ENCODE measurements around the gene NLRP8.
"Not testable (repeated sequence)": the region's sequence is repeated elsewhere in the genome, so short reads cannot be mapped to it uniquely, and the experiment has no call there.

Gene NLRP8

GRCh38 chr19:55973982-55974381 lies 26.4 kb downstream of the NLRP8 start:
- WGBS = 49% methylated on average over 3 of the region's 3 CpGs
- H3K4me1 ChIP-seq (ENCODE audit: insufficient read depth, low read length) = no peaks in the 10 kb centered on the region
- H3K9ac ChIP-seq (ENCODE audit: low read depth, low read length) = no peak overlapping the region
- H3K9me3 ChIP-seq (ENCODE audit: insufficient read depth, low read depth, low read length) = peaks cover 85% of the 10 kb centered on the region
- H3K27ac ChIP-seq (ENCODE audit: low read depth, low read length) = no peak overlapping the region
- no peaks in the 10 kb centered on the region for H3K27me3 ChIP-seq (ENCODE audit: insufficient read depth, low read length)
- H3K36me3 ChIP-seq (ENCODE audit: insufficient read depth, low read length) = no peaks in the 10 kb centered on the region
- no peak overlapping the region for H3K4me3 ChIP-seq (ENCODE audit: low read length)

GRCh38 chr19:55980415-55980814 lies 32.8 kb downstream of the NLRP8 start:
- Histone ChIP-seq H3K4me1 (ENCODE audit: insufficient read depth, low read length) (no peaks in the 10 kb centered on the region), H3K27ac (ENCODE audit: low read depth, low read length) (no peak overlapping the region), H3K9me3 (ENCODE audit: insufficient read depth, low read depth, low read length) (peaks cover 83% of the 10 kb centered on the region), H3K9ac (ENCODE audit: low read depth, low read length) (no peak overlapping the region), H3K4me3 (ENCODE audit: low read length) (no peak overlapping the region), H3K27me3 (ENCODE audit: insufficient read depth, low read length) (no peaks in the 10 kb centered on the region), H3K36me3 (ENCODE audit: insufficient read depth, low read length) (no peaks in the 10 kb centered on the region)
- 72% methylated on average over 9 of the region's 9 CpGs for WGBS

GRCh38 chr19:55985254-55985653 lies 37.6 kb downstream of the NLRP8 start:
- Histone ChIP-seq H3K27ac (ENCODE audit: low read depth, low read length) (no peak overlapping the region), H3K9ac (ENCODE audit: low read depth, low read length) (no peak overlapping the region), H3K9me3 (ENCODE audit: insufficient read depth, low read depth, low read length) (peaks cover 82% of the 10 kb centered on the region), H3K27me3 (ENCODE audit: insufficient read depth, low read length) (no peaks in the 10 kb centered on the region), H3K4me1 (ENCODE audit: insufficient read depth, low read length) (no peaks in the 10 kb centered on the region), H3K36me3 (ENCODE audit: insufficient read depth, low read length) (no peaks in the 10 kb centered on the region), H3K4me3 (ENCODE audit: low read length) (no peak overlapping the region)
- WGBS = 58% methylated on average over 1 of the region's 1 CpG

- 78% methylated on average over 10 of the region's 10 CpGs for WGBS
- no peak within 1 kb of the TSS for H3K27ac ChIP-seq (ENCODE audit: low read depth, low read length)
These were observed 38.9 kb downstream of the NLRP8 start, which contains the start of gene NLRP5 for GRCh38 chr19:55986487-55986886. Gene NLRP5 (plus strand): TSS chr19:55986775.

GRCh38 chr19:55990831-55991230 lies 43.2 kb downstream of the NLRP8 start:
- H3K4me1 ChIP-seq (ENCODE audit: insufficient read depth, low read length) = no peaks in the 10 kb centered on the region
- no peaks in the 10 kb centered on the region for H3K27me3 ChIP-seq (ENCODE audit: insufficient read depth, low read length)
- H3K9ac ChIP-seq (ENCODE audit: low read depth, low read length) = no peak overlapping the region
- H3K36me3 ChIP-seq (ENCODE audit: insufficient read depth, low read length) = no peaks in the 10 kb centered on the region
- WGBS = 69% methylated on average over 4 of the region's 5 CpGs
- H3K4me3 ChIP-seq (ENCODE audit: low read length) = no peak overlapping the region
- no peak overlapping the region for H3K27ac ChIP-seq (ENCODE audit: low read depth, low read length)
- H3K9me3 ChIP-seq (ENCODE audit: insufficient read depth, low read depth, low read length) = peaks cover 73% of the 10 kb centered on the region

More at GRCh38 chr19:55986487-55986886, 38.9 kb downstream of the NLRP8 start, which contains the start of gene NLRP5:
- no peaks in the 10 kb centered on the region for H3K36me3 ChIP-seq (ENCODE audit: insufficient read depth, low read length)
- no peaks in the 10 kb centered on the region for H3K4me1 ChIP-seq (ENCODE audit: insufficient read depth, low read length)
- H3K9me3 ChIP-seq (ENCODE audit: insufficient read depth, low read depth, low read length) = peaks cover 78% of the 10 kb centered on the region
- no peak within 1 kb of the TSS; the same call in 1 of the 2 replicates for H3K4me3 ChIP-seq (ENCODE audit: low read length)
- H3K27me3 ChIP-seq (ENCODE audit: insufficient read depth, low read length) = no peaks in the 10 kb centered on the region
- no peak within 1 kb of the TSS for H3K9ac ChIP-seq (ENCODE audit: low read depth, low read length)

GRCh38 chr19:55993492-55993891 lies 45.9 kb downstream of the NLRP8 start:
- no peaks in the 10 kb centered on the region for H3K36me3 ChIP-seq (ENCODE audit: insufficient read depth, low read length)
- WGBS = 5% methylated on average over 1 of the region's 1 CpG
- H3K27me3 ChIP-seq (ENCODE audit: insufficient read depth, low read length) = no peaks in the 10 kb centered on the region
- H3K4me3 ChIP-seq (ENCODE audit: low read length) = no peak overlapping the region
- no peak overlapping the region for H3K9ac ChIP-seq (ENCODE audit: low read depth, low read length)
- H3K9me3 ChIP-seq (ENCODE audit: insufficient read depth, low read depth, low read length) = peaks cover 69% of the 10 kb centered on the region
- no peak overlapping the region for H3K27ac ChIP-seq (ENCODE audit: low read depth, low read length)
- no peaks in the 10 kb centered on the region for H3K4me1 ChIP-seq (ENCODE audit: insufficient read depth, low read length)

- H3K4me3 ChIP-seq (ENCODE audit: low read length) = no peak overlapping the region
- H3K27ac ChIP-seq (ENCODE audit: low read depth, low read length) = no peak overlapping the region
- H3K9me3 ChIP-seq (ENCODE audit: insufficient read depth, low read depth, low read length) = peaks cover 83% of the 10 kb centered on the region
- no peaks in the 10 kb centered on the region for H3K27me3 ChIP-seq (ENCODE audit: insufficient read depth, low read length)
- H3K36me3 ChIP-seq (ENCODE audit: insufficient read depth, low read length) = no peaks in the 10 kb centered on the region
- WGBS = 63% methylated on average over 1 of the region's 1 CpG
- H3K4me1 ChIP-seq (ENCODE audit: insufficient read depth, low read length) = no peaks in the 10 kb centered on the region
- no peak overlapping the region for H3K9ac ChIP-seq (ENCODE audit: low read depth, low read length)
These were observed 67.1 kb downstream of the NLRP8 start for GRCh38 chr19:56014765-56015164.

GRCh38 chr19:56015756-56016155 lies 68.1 kb downstream of the NLRP8 start:
- 51% methylated on average over 2 of the region's 5 CpGs for WGBS

GRCh38 chr19:56019325-56019724 lies 71.7 kb downstream of the NLRP8 start:
- not testable (repeated sequence) for H3K4me3 ChIP-seq (ENCODE audit: low read length); H3K27me3 ChIP-seq (ENCODE audit: insufficient read depth, low read length); H3K36me3 ChIP-seq (ENCODE audit: insufficient read depth, low read length); H3K27ac ChIP-seq (ENCODE audit: low read depth, low read length); H3K4me1 ChIP-seq (ENCODE audit: insufficient read depth, low read length); H3K9ac ChIP-seq (ENCODE audit: low read depth, low read length)
- no CpG with 5 or more reads among the region's 2 CpGs for WGBS
- peaks cover 77% of the 10 kb centered on the region for H3K9me3 ChIP-seq (ENCODE audit: insufficient read depth, low read depth, low read length)

More at GRCh38 chr19:56015756-56016155, 68.1 kb downstream of the NLRP8 start:
- no peaks in the 10 kb centered on the region for H3K4me1 ChIP-seq (ENCODE audit: insufficient read depth, low read length)
- no peak overlapping the region for H3K27ac ChIP-seq (ENCODE audit: low read depth, low read length)
- H3K9me3 ChIP-seq (ENCODE audit: insufficient read depth, low read depth, low read length) = peaks cover 74% of the 10 kb centered on the region
- no peak overlapping the region for H3K4me3 ChIP-seq (ENCODE audit: low read length)
- no peaks in the 10 kb centered on the region for H3K27me3 ChIP-seq (ENCODE audit: insufficient read depth, low read length)
- H3K36me3 ChIP-seq (ENCODE audit: insufficient read depth, low read length) = no peaks in the 10 kb centered on the region
- H3K9ac ChIP-seq (ENCODE audit: low read depth, low read length) = no peak overlapping the region

- not testable (repeated sequence) for H3K4me1 ChIP-seq (ENCODE audit: insufficient read depth, low read length); H3K4me3 ChIP-seq (ENCODE audit: low read length); H3K9ac ChIP-seq (ENCODE audit: low read depth, low read length); H3K27ac ChIP-seq (ENCODE audit: low read depth, low read length); H3K36me3 ChIP-seq (ENCODE audit: insufficient read depth, low read length); H3K27me3 ChIP-seq (ENCODE audit: insufficient read depth, low read length)
- H3K9me3 ChIP-seq (ENCODE audit: insufficient read depth, low read depth, low read length) = peaks cover 75% of the 10 kb centered on the region
- 77% methylated on average over 5 of the region's 7 CpGs for WGBS
These were observed 72.8 kb downstream of the NLRP8 start for GRCh38 chr19:56020355-56020975.

- Histone ChIP-seq H3K4me3 (ENCODE audit: low read length) (no peak overlapping the region), H3K27ac (ENCODE audit: low read depth, low read length) (no peak overlapping the region), H3K9ac (ENCODE audit: low read depth, low read length) (no peak overlapping the region), H3K27me3 (ENCODE audit: insufficient read depth, low read length) (no peaks in the 10 kb centered on the region), H3K4me1 (ENCODE audit: insufficient read depth, low read length) (no peaks in the 10 kb centered on the region), H3K36me3 (ENCODE audit: insufficient read depth, low read length) (no peaks in the 10 kb centered on the region), H3K9me3 (ENCODE audit: insufficient read depth, low read depth, low read length) (peaks cover 85% of the 10 kb centered on the region)
- WGBS = 90% methylated on average over 15 of the region's 15 CpGs
These were observed 79.1 kb downstream of the NLRP8 start for GRCh38 chr19:56026769-56027168.

All from HUES64 (cell line).